SH-SY5Y (cell line): ENCODE results near the gene LLGL1.

Experiments used
- GATA2 ChIP-seq: IDR thresholded peaks from 2 replicates; pipeline ENCODE4 v1.6.1; 2011; ENCODE audit warnings: mild to moderate bottlenecking, low read depth, low read length
- GATA3 ChIP-seq: IDR thresholded peaks from 2 replicates; pipeline ENCODE4 v1.6.1; 2011; ENCODE audit warnings: low read depth, mild to moderate bottlenecking, low read length, moderate library complexity

DNA sequence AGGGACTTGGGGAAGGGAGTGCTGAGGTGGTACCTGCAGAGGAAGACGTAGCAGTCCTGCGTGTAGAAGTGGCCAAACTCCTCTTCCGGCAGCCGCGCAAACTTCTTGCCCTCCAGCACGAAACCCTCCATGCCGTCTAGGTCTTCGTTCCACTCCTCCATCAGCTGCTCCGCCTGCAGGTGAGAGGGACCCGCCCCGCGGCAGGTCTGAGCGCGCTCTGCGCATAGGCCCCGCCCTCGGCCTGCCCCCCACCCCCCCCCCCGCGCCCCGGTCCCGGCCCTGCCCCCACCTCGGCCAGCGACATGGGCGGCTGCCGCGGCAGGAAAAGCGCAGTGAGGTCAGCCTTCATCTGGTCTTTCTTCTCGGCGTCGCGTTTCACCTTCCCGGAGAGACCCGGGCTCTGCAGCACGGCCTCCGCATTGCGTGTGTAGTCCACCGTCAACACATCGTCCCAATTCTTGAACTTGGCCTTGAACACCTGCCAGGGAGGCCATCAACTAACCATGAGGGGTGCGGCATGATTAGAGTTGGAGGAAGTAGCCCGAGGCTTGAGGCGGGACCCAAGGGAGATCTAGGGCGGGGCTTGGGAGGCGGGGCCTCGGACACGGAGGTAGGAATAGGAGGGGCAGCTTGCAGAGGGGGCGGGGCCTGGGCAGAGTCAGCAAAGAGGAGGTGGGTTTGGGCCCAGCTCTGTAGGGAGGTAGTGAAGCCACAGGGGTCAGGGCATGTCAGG, 21.6 kb downstream of the LLGL1 start:
- TF ChIP-seq GATA2: no peak
- TF ChIP-seq GATA3: no peak
